ENCODE measurements around the gene MFAP4.

Gene MFAP4

GRCh38 chr17:19411631-19412030 is 24.6 kb upstream of the MFAP4 start:
- Histone ChIP-seq H4K20me1 (peaks cover 0 to 11% (median 0%) of the 10 kb centered on the region in 11 experiments; a peak in 1 of 22 replicates), H3K4me2 (no peak overlapping the region), H3K4me1 (no peaks in the 10 kb centered on the region), H3K9ac (no peak overlapping the region), H3K27me3 (no peaks in the 10 kb centered on the region; a peak in 1 of 22 replicates), H3K27ac (no peak overlapping the region), H3K36me3 (no peaks in the 10 kb centered on the region), H3K9me3 (replicated peaks in 1 of 11) (no peaks in the 10 kb centered on the region), H3K4me3 (no peak overlapping the region)
- no peak for TF ChIP-seq Cebpa-rat (IDR thresholded peaks at IDR 0.05)

GRCh38 chr17:19410875-19411620 is 24.1 kb upstream of the MFAP4 start, which contains the start of gene RNF112:
TSS of gene RNF112 (plus strand) at chr17:19411232. CDS start at chr17:19411409, 177 bp downstream.
- Histone ChIP-seq H3K36me3 (no peaks in the 10 kb centered on the region), H3K27me3 (no peaks in the 10 kb centered on the region; a peak in 1 of 22 replicates), H4K20me1 (peaks cover 0 to 11% (median 0%) of the 10 kb centered on the region in 11 experiments; a peak in 1 of 22 replicates)

GRCh38 chr17:19410091-19410490 is 23.1 kb upstream of the MFAP4 start:
- H3K9me3 ChIP-seq (replicated peaks in 1 of 11) = no peaks in the 10 kb centered on the region
- no peak overlapping the region for H3K4me3 ChIP-seq
- no peaks in the 10 kb centered on the region for H3K36me3 ChIP-seq
- H4K20me1 ChIP-seq = peaks cover 0 to 10% (median 0%) of the 10 kb centered on the region in 11 experiments; a peak in 1 of 22 replicates
- no peak overlapping the region for H3K27ac ChIP-seq
- H3K9ac ChIP-seq = no peak overlapping the region
- no peak for TF ChIP-seq Cebpa-rat (IDR thresholded peaks at IDR 0.05)
- H3K4me2 ChIP-seq = no peak overlapping the region
- H3K4me1 ChIP-seq = no peaks in the 10 kb centered on the region
- no peaks in the 10 kb centered on the region; a peak in 1 of 22 replicates for H3K27me3 ChIP-seq

More at GRCh38 chr17:19410875-19411620, 24.1 kb upstream of the MFAP4 start, which contains the start of gene RNF112:
- Histone ChIP-seq H3K27ac (no peak within 1 kb of the TSS), H3K9me3 (replicated peaks in 1 of 11) (no peaks in the 10 kb centered on the region), H3K4me1 (no peaks in the 10 kb centered on the region), H3K4me3 (no peak within 1 kb of the TSS), H3K9ac (no peak within 1 kb of the TSS), H3K4me2 (no peak within 1 kb of the TSS)
- no peak for TF ChIP-seq Cebpa-rat (IDR thresholded peaks at IDR 0.05)

- Histone ChIP-seq H3K4me3 (no peak overlapping the region), H3K9me3 (replicated peaks in 1 of 11) (no peaks in the 10 kb centered on the region), H3K9ac (no peak overlapping the region), H3K27me3 (no peaks in the 10 kb centered on the region; a peak in 1 of 22 replicates), H3K27ac (no peak overlapping the region), H4K20me1 (peaks cover 0 to 4% (median 0%) of the 10 kb centered on the region in 11 experiments; a peak in 1 of 22 replicates), H3K4me1 (no peaks in the 10 kb centered on the region), H3K4me2 (no peak overlapping the region), H3K36me3 (no peaks in the 10 kb centered on the region)
- TF ChIP-seq Cebpa-rat (IDR thresholded peaks at IDR 0.05) = no peak
These were observed 22.5 kb upstream of the MFAP4 start for GRCh38 chr17:19409509-19409908.

- no peak for TF ChIP-seq Cebpa-rat (IDR thresholded peaks at IDR 0.05)
- Histone ChIP-seq H3K9me3 (replicated peaks in 1 of 11) (no peaks in the 10 kb centered on the region), H3K27me3 (no peaks in the 10 kb centered on the region; a peak in 1 of 22 replicates), H3K4me3 (no peak overlapping the region), H3K4me2 (no peak overlapping the region), H3K4me1 (no peaks in the 10 kb centered on the region), H4K20me1 (peaks cover 0 to 4% (median 0%) of the 10 kb centered on the region in 11 experiments; a peak in 1 of 22 replicates), H3K36me3 (no peaks in the 10 kb centered on the region), H3K9ac (no peak overlapping the region), H3K27ac (no peak overlapping the region)
These were observed 22.1 kb upstream of the MFAP4 start for GRCh38 chr17:19409066-19409465.

GRCh38 chr17:19408346-19408710 is 21.3 kb upstream of the MFAP4 start:
- H3K27ac ChIP-seq = no peak overlapping the region
- H3K9ac ChIP-seq = no peak overlapping the region
- H3K4me1 ChIP-seq = no peaks in the 10 kb centered on the region
- H3K9me3 ChIP-seq (replicated peaks in 1 of 11) = no peaks in the 10 kb centered on the region
- no peak overlapping the region for H3K4me2 ChIP-seq
- no peaks in the 10 kb centered on the region for H3K36me3 ChIP-seq
- H4K20me1 ChIP-seq = peaks cover 0 to 4% (median 0%) of the 10 kb centered on the region in 11 experiments; a peak in 1 of 22 replicates
- H3K4me3 ChIP-seq = no peak overlapping the region
- no peaks in the 10 kb centered on the region; a peak in 1 of 22 replicates for H3K27me3 ChIP-seq
- TF ChIP-seq Cebpa-rat (IDR thresholded peaks at IDR 0.05) = no peak

GRCh38 chr17:19407601-19408345 is 20.8 kb upstream of the MFAP4 start:
- no peaks in the 10 kb centered on the region for H3K4me1 ChIP-seq
- H3K9me3 ChIP-seq (replicated peaks in 1 of 11) = no peaks in the 10 kb centered on the region
- H3K36me3 ChIP-seq = no peaks in the 10 kb centered on the region
- no peak overlapping the region for H3K9ac ChIP-seq
- TF ChIP-seq Cebpa-rat (IDR thresholded peaks at IDR 0.05) = no peak
- no peak overlapping the region for H3K4me2 ChIP-seq
- H3K27ac ChIP-seq = no peak overlapping the region
- peaks cover 0 to 4% (median 0%) of the 10 kb centered on the region in 11 experiments; a peak in 1 of 22 replicates for H4K20me1 ChIP-seq
- no peaks in the 10 kb centered on the region; a peak in 1 of 22 replicates for H3K27me3 ChIP-seq
- H3K4me3 ChIP-seq = no peak overlapping the region

- no peak overlapping the region for H3K9ac ChIP-seq
- H3K4me3 ChIP-seq = no peak overlapping the region
- no peaks in the 10 kb centered on the region for H3K36me3 ChIP-seq
- H3K9me3 ChIP-seq (replicated peaks in 1 of 11) = no peaks in the 10 kb centered on the region
- H3K27ac ChIP-seq = no peak overlapping the region
- H4K20me1 ChIP-seq = peaks cover 0 to 3% (median 0%) of the 10 kb centered on the region in 11 experiments; a peak in 1 of 22 replicates
- TF ChIP-seq Cebpa-rat (IDR thresholded peaks at IDR 0.05) = no peak
- H3K27me3 ChIP-seq = no peaks in the 10 kb centered on the region
- peaks cover 0 to 9% (median 0%) of the 10 kb centered on the region in 10 experiments; a peak in 7 of 20 replicates for H3K4me1 ChIP-seq
- no peak overlapping the region for H3K4me2 ChIP-seq
These were observed 18.1 kb upstream of the MFAP4 start for GRCh38 chr17:19405114-19405513.

- H3K4me3 ChIP-seq = no peak overlapping the region
- no peak overlapping the region for H3K27ac ChIP-seq
- TF ChIP-seq Cebpa-rat (IDR thresholded peaks at IDR 0.05) = no peak
- peaks cover 0 to 17% (median 0%) of the 10 kb centered on the region in 10 experiments; a peak in 8 of 20 replicates for H3K4me1 ChIP-seq
- no peak overlapping the region for H3K9ac ChIP-seq
- no peaks in the 10 kb centered on the region for H3K36me3 ChIP-seq
- H3K4me2 ChIP-seq = no peak overlapping the region
- no peaks in the 10 kb centered on the region for H3K9me3 ChIP-seq (replicated peaks in 1 of 11)
- H3K27me3 ChIP-seq = no peaks in the 10 kb centered on the region
- no peaks in the 10 kb centered on the region for H4K20me1 ChIP-seq
These were observed 17.3 kb upstream of the MFAP4 start for GRCh38 chr17:19404264-19404663.

Data from BLaER1 treated with 17β-estradiol and CSF1 and Interleukin-3, amounts not matched to agents 10 nM and 100 nM (cell line).